GM19467 (cell line): ENCODE results near the gene ECHDC3.
"Not testable (repeated sequence)": the region's sequence is repeated elsewhere in the genome, so short reads cannot be mapped to it uniquely, and the experiment has no call there.

Source experiments
- ATAC-seq: cut with Tn5 transposase; IDR thresholded peaks from one replicate; pipeline ENCODE4 v1.9.1; 2021; ENCODE audit warnings: mild to moderate bottlenecking, moderate library complexity; ENCODE audit not compliant: unreplicated experiment

The ECHDC3 gene

GRCh38 chr10:11742009-11742778, at the start of gene ECHDC3:
Gene ECHDC3 (plus strand): TSS chr10:11742382. CDS start chr10:11742577, 195 bp downstream.
- ATAC-seq, result peak; percentile 71

- ATAC-seq, result no peak
Measured at GRCh38 chr10:11693376-11693775, 48.8 kb upstream of the ECHDC3 start.

GRCh38 chr10:11695779-11696178, 46.4 kb upstream of the ECHDC3 start:
- ATAC-seq, result no peak

GRCh38 chr10:11697718-11698527, 44.3 kb upstream of the ECHDC3 start:
- ATAC-seq, result peak; percentile 45

GRCh38 chr10:11698691-11699549, 43.3 kb upstream of the ECHDC3 start:
- peak; percentile 75 for ATAC-seq

- no peak for ATAC-seq
Measured at GRCh38 chr10:11699550-11700097, 42.6 kb upstream of the ECHDC3 start.

- no peak for ATAC-seq
Measured at GRCh38 chr10:11700539-11700938, 41.6 kb upstream of the ECHDC3 start.

- ATAC-seq, result no peak
Measured at GRCh38 chr10:11701451-11702095, 40.6 kb upstream of the ECHDC3 start.

- ATAC-seq, result no peak
Measured at GRCh38 chr10:11702264-11702663, 39.9 kb upstream of the ECHDC3 start.

- no peak for ATAC-seq
Measured at GRCh38 chr10:11704092-11704491, 38.1 kb upstream of the ECHDC3 start.

GRCh38 chr10:11705722-11706121, 36.5 kb upstream of the ECHDC3 start:
- ATAC-seq, result no peak

- no peak for ATAC-seq
Measured at GRCh38 chr10:11706895-11707567, 35.2 kb upstream of the ECHDC3 start.

- no peak for ATAC-seq
Measured at GRCh38 chr10:11707624-11708350, 34.4 kb upstream of the ECHDC3 start.

- ATAC-seq, result not testable (repeated sequence)
Measured at GRCh38 chr10:11708801-11709200, 33.4 kb upstream of the ECHDC3 start.

- no peak for ATAC-seq
Measured at GRCh38 chr10:11712744-11713143, 29.4 kb upstream of the ECHDC3 start.

- no peak for ATAC-seq
Measured at GRCh38 chr10:11713186-11713743, 28.9 kb upstream of the ECHDC3 start.

- ATAC-seq, result no peak
Measured at GRCh38 chr10:11713963-11714362, 28.2 kb upstream of the ECHDC3 start.

GRCh38 chr10:11714750-11715365, 27.3 kb upstream of the ECHDC3 start:
- no peak for ATAC-seq
